Measurements from ENCODE around the gene CELA3B.
"Not testable (repeated sequence)": the region's sequence is repeated elsewhere in the genome, so short reads cannot be mapped to it uniquely, and the experiment has no call there.

Gene CELA3B

GRCh38 chr1:21976703-21977239, at the start of gene CELA3B:
TSS of gene CELA3B (plus strand) at chr1:21977022. CDS start at chr1:21977040, 18 bp downstream.
- not testable (repeated sequence) for DNase-seq

GRCh38 chr1:21927533-21928237, 49.1 kb upstream of the CELA3B start:
- no peak for DNase-seq

- no peak for DNase-seq
Measured at GRCh38 chr1:21930080-21930571, 46.7 kb upstream of the CELA3B start.

GRCh38 chr1:21930629-21931170, 46.1 kb upstream of the CELA3B start:
- DNase-seq, result no peak

- DNase-seq, result no peak
Measured at GRCh38 chr1:21931171-21932093, 45.4 kb upstream of the CELA3B start.

GRCh38 chr1:21932127-21932526, 44.7 kb upstream of the CELA3B start:
- DNase-seq, result no peak

GRCh38 chr1:21933397-21934248, 43.2 kb upstream of the CELA3B start:
- no peak for DNase-seq

GRCh38 chr1:21935393-21935804, 41.4 kb upstream of the CELA3B start:
- DNase-seq, result no peak

GRCh38 chr1:21935891-21936365, 40.9 kb upstream of the CELA3B start:
- DNase-seq, result no peak

GRCh38 chr1:21936366-21937031, 40.3 kb upstream of the CELA3B start:
- no peak for DNase-seq

GRCh38 chr1:21937034-21937371, 39.8 kb upstream of the CELA3B start, which contains the start of gene HSPG2:
TSS of gene HSPG2 (minus strand) at chr1:21937310. CDS start at chr1:21937217, 93 bp downstream.
- no peak for DNase-seq

- peak; percentile 68 to 70 for DNase-seq
Measured at GRCh38 chr1:21937372-21938121, 39.3 kb upstream of the CELA3B start.

GRCh38 chr1:21938732-21939538, 37.9 kb upstream of the CELA3B start:
- DNase-seq, result no peak

- no peak for DNase-seq
Measured at GRCh38 chr1:21939650-21940374, 37.0 kb upstream of the CELA3B start.

GRCh38 chr1:21940492-21940891, 36.3 kb upstream of the CELA3B start:
- DNase-seq, result no peak

GRCh38 chr1:21941370-21941769, 35.5 kb upstream of the CELA3B start:
- DNase-seq, result no peak

GRCh38 chr1:21942464-21942863, 34.4 kb upstream of the CELA3B start:
- DNase-seq, result no peak

GRCh38 chr1:21942959-21943640, 33.7 kb upstream of the CELA3B start:
- DNase-seq, result not testable (repeated sequence)

- no peak for DNase-seq
Measured at GRCh38 chr1:21944733-21945073, 32.1 kb upstream of the CELA3B start.
